SK-N-SH treated with all-trans-retinoic acid at 6 μM for 48 hours (cell line): ENCODE results near the gene USP24.

Source experiments
- OSR1 ChIP-seq: fragments of 250-450 bp; sonication (Bioruptor Pico); IDR thresholded peaks from 2 replicates; pipeline ENCODE4 v1.8.0; 2022; ENCODE audit warnings: moderate library complexity, mild to moderate bottlenecking, inconsistent platforms
- POU6F1 ChIP-seq: fragments of 250-450 bp; sonication (Bioruptor Pico); IDR thresholded peaks from 2 replicates; pipeline ENCODE4 v1.8.0; 2021; ENCODE audit warnings: low read depth, mild to moderate bottlenecking, moderate library complexity, borderline replicate concordance
- PPARA ChIP-seq: fragments of 250-450 bp; sonication (Bioruptor Pico); IDR thresholded peaks from 2 replicates; pipeline ENCODE4 v1.5.0; 2020; ENCODE audit warnings: mild to moderate bottlenecking, borderline replicate concordance
- RARB ChIP-seq: fragments of 250-450 bp; sonication (Bioruptor Pico); IDR thresholded peaks from 2 replicates; pipeline ENCODE4 v1.8.0; 2021; ENCODE audit warnings: mild to moderate bottlenecking, moderate library complexity
- TCF4 ChIP-seq: fragments of 250-450 bp; sonication (Bioruptor Pico); IDR thresholded peaks from 2 replicates; pipeline ENCODE4 v1.8.0; 2021; ENCODE audit warnings: mild to moderate bottlenecking, moderate library complexity, borderline replicate concordance

GRCh38 chr1:55057270-55057955, 157.8 kb downstream of the USP24 start:
- TF ChIP-seq PPARA (CRISPR knock-in tag) (no peak), RARB (CRISPR knock-in tag) (no peak), POU6F1 (no peak), TCF4 (CRISPR knock-in tag) (no peak), OSR1 (CRISPR knock-in tag) (no peak)
